Mesodermal cell (in vitro differentiated cells): ENCODE measurements around the gene COTL1.

Experiments
- H3K27ac ChIP-seq: 2 replicates; pipeline ENCODE4 v1.7.0; 2013; ENCODE audit warnings: mild to moderate bottlenecking, low read depth, low read length, moderate library complexity; ENCODE audit not compliant: severe bottlenecking
- H3K36me3 ChIP-seq: 2 replicates; pipeline ENCODE4 v1.7.1; 2013; ENCODE audit warnings: mild to moderate bottlenecking, low read length, moderate library complexity; ENCODE audit not compliant: control insufficient read depth, insufficient read depth
- H3K4me1 ChIP-seq: one replicate; pipeline ENCODE4 v1.7.1; 2013; ENCODE audit warnings: mild to moderate bottlenecking, low read length; ENCODE audit not compliant: insufficient read depth, control insufficient read depth, poor library complexity, severe bottlenecking
- H3K4me3 ChIP-seq: 2 replicates; pipeline ENCODE4 v1.7.0; 2013; ENCODE audit warnings: low read length, control low read depth, mild to moderate bottlenecking; ENCODE audit not compliant: insufficient read depth, poor library complexity, severe bottlenecking; ENCODE audit errors: extremely low read depth
- H3K9me3 ChIP-seq: 2 replicates; pipeline ENCODE4 v1.7.1; 2013; ENCODE audit warnings: mild to moderate bottlenecking, low read length, moderate library complexity; ENCODE audit not compliant: control insufficient read depth
- WGBS, 2 experiments: methylation state at CpG; one replicate each; pipeline ENCODE4 v1.1.5; 2013; ENCODE audit warnings: missing lambda C conversion rate in 2 of 2; ENCODE audit not compliant: insufficient coverage in 2 of 2; 5-methylcytosine and 5-hydroxymethylcytosine counted together

The COTL1 gene

GRCh38 chr16:84517366-84517765 is 100.5 kb downstream of the COTL1 start:
- H3K9me3 ChIP-seq: no peaks in the 10 kb centered on the region
- H3K4me3 ChIP-seq: no peak overlapping the region
- WGBS, 2 experiments: 94 to 95% methylated on average over 11 to 12 of the region's 12 CpGs
- H3K4me1 ChIP-seq: peaks cover 12% of the 10 kb centered on the region
- H3K36me3 ChIP-seq: no peaks in the 10 kb centered on the region
- no peak overlapping the region for H3K27ac ChIP-seq
